ENCODE data around the gene THOC6.

DNA sequence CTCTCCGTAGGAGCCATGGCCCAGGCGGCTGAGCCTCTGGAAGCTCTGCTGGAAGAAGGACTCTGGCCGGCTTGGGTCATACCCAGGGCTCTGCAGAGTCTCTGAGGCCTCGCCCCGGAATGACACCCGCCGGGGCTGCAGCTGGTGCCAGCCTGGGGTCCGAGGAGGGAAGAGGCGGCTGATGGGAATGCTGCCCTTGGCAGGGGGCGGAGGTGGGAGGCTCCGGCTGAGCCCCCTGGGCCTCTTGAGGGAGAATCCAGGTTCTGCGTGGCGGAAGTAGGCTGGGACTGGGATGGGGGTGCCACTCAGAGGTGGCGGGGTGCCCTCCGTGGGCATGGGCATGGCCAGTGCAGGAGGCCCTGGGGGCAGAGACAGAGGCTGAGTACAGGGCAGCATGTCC lies 47.2 kb upstream of the THOC6 start:
- TF ChIP-seq, protein P1, sequence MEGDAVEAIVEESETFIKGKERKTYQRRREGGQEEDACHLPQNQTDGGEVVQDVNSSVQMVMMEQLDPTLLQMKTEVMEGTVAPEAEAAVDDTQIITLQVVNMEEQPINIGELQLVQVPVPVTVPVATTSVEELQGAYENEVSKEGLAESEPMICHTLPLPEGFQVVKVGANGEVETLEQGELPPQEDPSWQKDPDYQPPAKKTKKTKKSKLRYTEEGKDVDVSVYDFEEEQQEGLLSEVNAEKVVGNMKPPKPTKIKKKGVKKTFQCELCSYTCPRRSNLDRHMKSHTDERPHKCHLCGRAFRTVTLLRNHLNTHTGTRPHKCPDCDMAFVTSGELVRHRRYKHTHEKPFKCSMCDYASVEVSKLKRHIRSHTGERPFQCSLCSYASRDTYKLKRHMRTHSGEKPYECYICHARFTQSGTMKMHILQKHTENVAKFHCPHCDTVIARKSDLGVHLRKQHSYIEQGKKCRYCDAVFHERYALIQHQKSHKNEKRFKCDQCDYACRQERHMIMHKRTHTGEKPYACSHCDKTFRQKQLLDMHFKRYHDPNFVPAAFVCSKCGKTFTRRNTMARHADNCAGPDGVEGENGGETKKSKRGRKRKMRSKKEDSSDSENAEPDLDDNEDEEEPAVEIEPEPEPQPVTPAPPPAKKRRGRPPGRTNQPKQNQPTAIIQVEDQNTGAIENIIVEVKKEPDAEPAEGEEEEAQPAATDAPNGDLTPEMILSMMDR (IDR thresholded peaks at IDR 0.05): no peak
- no peak for TF ChIP-seq POLR2A (IDR thresholded peaks at IDR 0.05)

Measured in thyroid gland (tissue), 4 donors.